GM19468 (cell line): Measurements from ENCODE around the gene HACD2.

Experiments used
- ATAC-seq: cut with Tn5 transposase; IDR thresholded peaks from one replicate; pipeline ENCODE4 v1.9.1; 2021; ENCODE audit warnings: mild to moderate bottlenecking, moderate library complexity, moderate number of reproducible peaks; ENCODE audit not compliant: unreplicated experiment; ENCODE audit errors: extremely low read depth

HACD2 gene

GRCh38 chr3:123533554-123534159, 51.2 kb downstream of the HACD2 start:
- ATAC-seq: no peak

GRCh38 chr3:123528130-123528529, 56.7 kb downstream of the HACD2 start:
- no peak for ATAC-seq

DNA sequence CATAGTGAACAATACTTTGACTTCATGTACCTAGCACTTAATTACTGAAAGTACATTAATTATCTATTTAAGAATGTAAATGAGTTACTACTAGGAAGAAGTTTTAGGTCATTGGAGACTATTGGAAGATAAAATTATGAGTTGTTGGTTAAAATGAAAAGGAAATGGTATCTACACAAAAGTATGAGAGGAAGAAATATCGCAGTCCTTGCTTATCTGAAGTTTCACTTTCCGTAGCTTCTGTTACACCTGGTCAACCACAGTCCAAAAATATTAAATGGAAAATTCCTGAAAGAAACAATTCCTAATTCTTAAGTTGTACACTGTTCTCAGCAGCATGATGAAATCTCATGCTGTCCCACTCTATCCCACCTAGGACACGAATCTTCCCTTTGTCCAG, 57.8 kb downstream of the HACD2 start:
- no peak for ATAC-seq

- no peak for ATAC-seq
Observed at GRCh38 chr3:123526474-123526873, 58.4 kb downstream of the HACD2 start.

DNA sequence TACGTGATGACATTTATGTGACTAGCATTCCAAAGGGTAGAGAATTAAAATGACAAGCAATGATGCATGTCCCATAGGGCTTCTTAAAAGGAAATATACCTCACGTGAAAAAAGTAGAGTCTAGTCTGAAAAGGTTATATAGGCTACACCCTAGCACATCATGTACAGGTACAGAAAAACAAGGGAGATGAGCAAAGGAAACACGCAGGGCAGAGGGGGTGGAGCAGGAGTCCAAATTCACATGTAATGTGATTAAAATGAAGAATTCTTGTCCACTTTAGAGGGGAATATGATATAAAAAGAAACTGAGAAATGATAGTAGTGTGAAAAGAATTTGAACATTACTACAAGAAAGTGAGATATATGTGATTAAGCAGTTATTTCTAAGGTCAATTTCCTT, 59.4 kb downstream of the HACD2 start:
- ATAC-seq: no peak

DNA sequence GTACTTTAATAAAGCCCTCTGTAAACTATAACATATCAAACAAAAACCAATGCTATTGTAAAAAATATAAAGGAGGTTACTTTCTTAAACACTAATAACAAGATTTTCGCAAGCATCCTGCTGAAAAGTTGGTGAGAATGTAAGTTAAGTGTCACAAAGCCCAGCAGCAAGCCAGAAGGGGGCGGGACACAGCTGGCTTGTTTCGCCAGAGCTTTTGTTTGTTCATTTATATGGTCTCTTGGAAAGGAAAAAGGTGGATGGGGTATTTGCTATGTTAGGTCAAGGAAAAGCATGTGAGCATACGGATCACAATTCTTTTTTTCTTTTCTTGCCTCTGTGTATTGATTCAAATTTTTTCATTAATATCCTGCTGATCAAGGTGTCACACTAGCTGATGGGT, 59.9 kb downstream of the HACD2 start:
- no peak for ATAC-seq

- ATAC-seq: no peak
Observed at GRCh38 chr3:123523023-123523412, 61.8 kb downstream of the HACD2 start.

GRCh38 chr3:123522320-123523022, 62.4 kb downstream of the HACD2 start:
- ATAC-seq: no peak

GRCh38 chr3:123521179-123521969, 63.5 kb downstream of the HACD2 start:
- no peak for ATAC-seq

- ATAC-seq: no peak
Observed at GRCh38 chr3:123520656-123521055, 64.2 kb downstream of the HACD2 start.

GRCh38 chr3:123518892-123519485, 65.9 kb downstream of the HACD2 start:
- ATAC-seq: no peak

DNA sequence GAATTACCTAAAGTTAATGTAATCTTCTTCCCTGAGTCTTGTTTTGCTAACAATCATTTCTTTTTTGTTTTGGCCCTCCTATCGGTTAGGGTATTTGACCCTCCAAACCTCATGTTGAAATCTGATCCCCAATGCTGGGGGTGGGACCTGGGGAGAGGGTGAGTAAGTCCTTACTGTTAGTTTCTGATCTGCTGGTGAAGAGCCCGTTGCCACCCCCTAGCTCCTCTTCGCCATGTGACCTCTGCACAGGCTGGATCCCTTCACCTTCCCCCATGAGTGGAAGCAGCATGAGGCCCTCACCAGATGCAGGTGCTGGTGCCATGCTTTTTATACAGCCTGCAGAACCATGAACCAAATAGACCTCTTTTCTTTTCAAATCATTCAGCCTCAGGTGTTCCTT, 73.1 kb downstream of the HACD2 start:
- ATAC-seq: no peak

DNA sequence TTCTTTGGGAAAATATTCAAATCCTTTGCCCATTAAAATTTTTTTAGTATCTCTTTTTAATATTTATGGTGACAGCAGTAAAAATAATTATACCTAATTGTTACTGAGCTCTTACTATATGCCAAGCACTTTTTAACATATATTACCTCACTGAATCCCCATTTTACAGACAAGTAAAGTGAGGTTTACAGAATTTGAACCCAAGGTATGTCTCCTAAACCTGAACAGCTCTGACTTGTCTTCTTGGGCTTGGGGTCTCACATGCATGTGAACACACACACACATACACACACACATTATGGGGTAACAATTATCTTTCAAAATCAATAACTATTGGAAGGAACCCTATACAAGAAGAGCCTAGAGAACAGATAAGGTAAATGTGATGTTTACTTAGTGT, 73.8 kb downstream of the HACD2 start:
- ATAC-seq: no peak

DNA sequence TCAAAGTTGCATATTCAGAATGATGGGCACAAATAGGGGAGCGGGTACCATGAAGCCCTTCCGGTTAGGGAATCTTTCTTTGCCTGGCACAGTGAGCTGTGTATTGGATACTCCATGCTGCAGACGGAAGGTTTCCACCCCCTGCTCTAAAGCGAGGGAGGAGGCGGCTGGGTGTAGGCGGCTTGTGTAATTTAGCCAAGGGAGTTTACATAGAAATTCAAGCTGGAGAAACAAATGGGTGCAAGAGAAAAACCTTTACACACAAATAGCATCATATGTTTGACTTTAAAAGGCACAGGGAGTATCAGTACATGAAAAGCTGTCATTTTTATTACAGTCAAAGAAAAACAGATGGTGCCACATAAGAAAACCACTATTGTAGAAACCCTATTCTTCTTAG, 76.7 kb downstream of the HACD2 start:
- ATAC-seq: no peak

GRCh38 chr3:123505820-123506219, 79.0 kb downstream of the HACD2 start:
- no peak for ATAC-seq

GRCh38 chr3:123503203-123503602, 81.7 kb downstream of the HACD2 start:
- no peak for ATAC-seq

DNA sequence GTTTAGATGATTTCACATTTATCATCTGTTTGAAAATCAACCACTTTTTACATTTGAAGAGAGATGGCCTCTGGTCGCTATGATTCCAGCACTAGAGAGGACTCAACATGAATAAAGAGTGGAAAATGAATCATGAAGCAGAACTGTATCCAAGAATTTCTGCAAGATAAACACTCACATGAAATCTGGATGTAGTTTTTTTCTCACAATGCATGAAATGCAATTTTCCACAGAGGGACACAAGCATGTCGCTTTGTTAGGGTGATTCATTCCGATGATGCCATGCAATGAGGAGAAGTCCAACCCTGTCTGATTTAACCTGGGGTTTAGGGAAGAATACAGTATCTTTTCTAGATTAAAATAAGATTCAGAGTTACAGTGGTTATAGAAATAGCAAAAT, 85.5 kb downstream of the HACD2 start:
- ATAC-seq: no peak

- ATAC-seq: no peak
Observed at GRCh38 chr3:123498761-123499160, 86.1 kb downstream of the HACD2 start.

DNA sequence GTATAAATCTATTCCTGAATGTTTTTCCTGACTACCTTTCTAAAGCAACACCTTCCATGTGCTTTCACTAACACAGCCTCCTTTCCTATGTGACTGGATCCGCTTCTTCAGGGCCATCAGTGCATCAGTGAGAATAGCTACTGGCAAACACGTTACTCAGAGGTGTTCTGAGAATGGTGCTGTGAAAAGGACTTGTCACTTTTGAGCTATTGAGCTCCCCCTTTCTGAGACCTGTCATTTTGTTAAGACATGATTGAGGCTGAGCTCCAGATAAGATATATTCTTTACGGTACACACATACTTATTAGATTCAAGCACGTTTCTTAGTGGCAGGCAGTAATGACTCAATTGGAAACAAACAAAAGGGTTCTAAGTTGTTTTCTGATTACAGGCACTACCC, 90.9 kb downstream of the HACD2 start:
- ATAC-seq: no peak

- no peak for ATAC-seq
Observed at GRCh38 chr3:123491966-123492587, 92.8 kb downstream of the HACD2 start.
